ELF-1 (cell line): Measurements from ENCODE around the gene MATN3.

ENCODE experiments used
- DNase-seq: peaks from one replicate; pipeline ENCODE4 v3.0.0-alpha.2; 2016; ENCODE audit warnings: low read depth, low spot score

The MATN3 gene

GRCh38 chr2:20035955-20036666 lies 23.6 kb upstream of the MATN3 start:
- DNase-seq = no peak

- no peak for DNase-seq
Measured at GRCh38 chr2:20034821-20035220, 22.4 kb upstream of the MATN3 start.

DNA sequence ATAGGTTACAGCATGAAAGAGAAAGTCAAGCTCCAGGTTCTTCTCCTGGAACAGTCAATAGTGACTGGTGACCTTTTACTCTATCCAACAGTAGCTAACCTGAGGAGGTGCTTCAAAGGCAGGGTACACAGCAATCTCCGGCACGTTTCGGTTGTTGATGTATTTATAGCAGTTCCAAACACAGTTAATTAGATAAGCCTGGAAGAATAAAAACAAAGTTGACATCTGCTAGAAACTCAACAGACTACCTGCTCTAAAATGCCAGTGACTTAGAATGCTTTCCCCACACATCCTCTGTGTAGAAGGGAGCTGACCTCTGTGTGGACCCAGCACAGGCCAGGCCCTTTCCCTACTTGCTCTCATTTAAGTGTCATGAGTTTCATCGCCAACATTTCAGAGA lies 21.8 kb upstream of the MATN3 start:
- no peak for DNase-seq

DNA sequence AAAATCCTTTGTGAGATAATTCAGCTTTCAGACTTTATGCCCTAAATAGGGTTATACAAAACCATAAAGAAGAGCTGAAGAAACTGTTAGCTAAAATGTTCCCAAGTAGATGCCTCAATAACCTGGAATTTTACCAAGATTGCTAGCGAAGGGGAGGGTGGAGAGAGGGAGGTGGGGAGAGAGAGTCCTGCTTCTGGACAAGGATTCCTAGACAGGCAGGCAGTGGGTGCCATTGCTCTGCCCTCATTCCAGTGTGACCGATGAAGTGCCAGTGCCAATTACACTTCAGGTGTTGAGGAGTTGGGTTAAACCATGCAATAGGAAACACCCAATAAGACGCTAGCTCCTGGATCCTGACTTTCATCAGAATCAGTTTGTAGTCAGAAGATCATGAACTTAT lies 20.9 kb upstream of the MATN3 start:
- no peak for DNase-seq

DNA sequence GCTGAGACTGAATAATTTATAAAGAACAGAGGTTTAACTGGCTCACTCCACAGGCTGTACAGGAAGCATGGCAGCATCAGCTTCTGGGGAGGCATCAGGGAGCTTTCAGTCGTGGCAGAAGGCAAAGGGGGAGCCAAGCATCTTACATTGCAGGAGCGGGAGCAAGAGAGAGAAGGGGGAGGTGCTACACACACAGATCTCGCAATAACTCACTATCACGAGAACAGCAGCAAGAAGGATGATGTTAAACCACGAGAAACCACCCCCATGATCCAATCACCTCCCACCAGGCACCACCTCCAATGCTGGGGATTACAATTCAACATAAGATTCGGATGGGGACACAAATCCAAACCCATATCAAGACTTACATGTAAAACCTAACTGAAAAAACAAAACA lies 17.8 kb upstream of the MATN3 start:
- DNase-seq = no peak

DNA sequence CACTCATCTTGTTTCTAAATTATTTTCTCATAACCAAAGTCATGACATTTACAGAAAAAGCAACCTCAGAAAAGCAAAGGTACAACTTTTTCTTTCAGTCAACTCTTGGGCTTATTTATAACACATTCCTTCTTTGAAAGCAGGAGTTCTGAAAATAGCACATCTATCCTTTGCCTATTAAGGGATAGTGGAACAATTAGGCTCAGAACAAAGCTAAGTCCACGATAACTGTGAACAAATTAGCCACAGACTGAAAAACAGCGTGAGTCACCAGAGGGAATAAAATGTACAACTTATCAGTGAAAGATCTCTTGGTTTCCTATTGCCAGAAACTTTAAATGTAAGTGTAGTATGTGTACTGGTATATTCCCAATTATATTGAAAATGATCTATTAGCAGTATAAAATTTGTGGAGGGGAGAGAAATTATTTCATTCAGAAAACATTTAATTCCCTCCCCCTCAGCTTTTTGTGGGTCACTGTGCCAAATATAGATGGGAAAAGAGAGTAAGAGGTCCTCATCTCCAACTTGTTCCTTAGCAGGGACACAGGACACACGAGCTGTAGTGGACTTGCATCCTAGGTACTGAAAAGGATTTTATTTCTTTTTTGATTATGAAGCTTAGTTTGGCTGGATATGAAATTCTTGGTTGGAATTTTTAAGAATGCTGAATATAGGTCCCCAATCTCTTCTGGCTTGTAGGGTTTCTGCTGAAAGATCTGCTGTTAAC lies 15.4 kb upstream of the MATN3 start:
- no peak for DNase-seq

DNA sequence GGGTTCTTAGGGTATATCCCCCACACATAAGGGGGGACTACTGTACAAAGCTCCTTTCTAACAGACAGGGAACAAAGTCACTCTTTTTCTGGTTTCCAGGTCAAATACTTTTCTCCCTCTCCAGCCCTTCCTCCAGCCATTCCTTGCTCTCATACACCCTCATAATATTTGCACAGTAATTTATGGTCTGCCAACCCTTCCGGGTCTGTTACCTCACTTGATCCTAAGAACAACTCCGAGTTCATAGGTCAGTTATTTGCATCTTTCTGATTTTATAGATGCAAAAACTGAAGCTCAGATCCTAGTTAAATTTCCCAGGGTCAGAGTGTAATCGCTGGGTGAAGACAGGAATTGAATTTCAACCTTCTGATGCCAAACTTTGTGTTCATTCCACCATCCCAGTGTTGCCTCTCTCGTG lies 14.8 kb upstream of the MATN3 start:
- no peak for DNase-seq

- DNase-seq = no peak
Measured at GRCh38 chr2:20025065-20025786, 12.8 kb upstream of the MATN3 start.

DNA sequence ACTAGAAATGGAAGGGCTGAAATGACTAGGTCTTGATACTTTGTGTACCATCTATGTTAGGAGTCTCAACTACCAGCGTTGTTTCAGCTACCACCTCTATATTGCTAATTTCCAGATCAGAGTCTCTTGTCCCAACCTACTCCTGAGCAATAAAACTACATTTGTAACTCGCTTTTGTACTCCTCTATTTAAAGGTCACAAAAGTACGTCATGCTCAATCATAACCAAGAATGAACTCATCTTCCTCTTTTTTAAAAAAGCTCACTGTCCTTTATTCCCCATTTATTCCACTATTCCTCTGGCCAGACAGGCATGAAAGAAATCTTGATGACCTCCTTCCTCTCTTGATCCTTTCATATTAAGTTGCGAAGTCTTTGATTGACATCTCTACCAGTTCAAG lies 11.2 kb upstream of the MATN3 start:
- no peak for DNase-seq

- DNase-seq = no peak
Measured at GRCh38 chr2:20021405-20022009, 9.0 kb upstream of the MATN3 start.

DNA sequence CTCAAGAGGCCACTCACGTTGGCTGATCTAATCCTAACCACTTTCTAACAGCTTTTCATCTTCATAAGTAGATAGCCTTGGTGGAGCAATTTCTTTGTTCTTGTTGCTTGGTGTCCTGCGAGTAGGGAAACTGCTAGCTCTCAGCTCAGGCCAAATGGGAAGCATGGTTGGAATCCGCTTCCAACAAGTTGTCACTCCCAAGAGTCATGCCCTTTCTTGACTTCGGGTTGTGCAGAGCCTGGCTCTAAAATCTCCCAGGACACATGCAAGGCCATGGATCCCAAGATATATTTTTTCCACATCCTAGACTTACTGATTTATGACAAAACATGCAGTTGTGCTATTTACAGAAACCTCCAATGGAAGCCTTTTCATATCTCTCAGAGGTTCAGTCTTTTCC lies 7.3 kb upstream of the MATN3 start:
- DNase-seq = no peak

DNA sequence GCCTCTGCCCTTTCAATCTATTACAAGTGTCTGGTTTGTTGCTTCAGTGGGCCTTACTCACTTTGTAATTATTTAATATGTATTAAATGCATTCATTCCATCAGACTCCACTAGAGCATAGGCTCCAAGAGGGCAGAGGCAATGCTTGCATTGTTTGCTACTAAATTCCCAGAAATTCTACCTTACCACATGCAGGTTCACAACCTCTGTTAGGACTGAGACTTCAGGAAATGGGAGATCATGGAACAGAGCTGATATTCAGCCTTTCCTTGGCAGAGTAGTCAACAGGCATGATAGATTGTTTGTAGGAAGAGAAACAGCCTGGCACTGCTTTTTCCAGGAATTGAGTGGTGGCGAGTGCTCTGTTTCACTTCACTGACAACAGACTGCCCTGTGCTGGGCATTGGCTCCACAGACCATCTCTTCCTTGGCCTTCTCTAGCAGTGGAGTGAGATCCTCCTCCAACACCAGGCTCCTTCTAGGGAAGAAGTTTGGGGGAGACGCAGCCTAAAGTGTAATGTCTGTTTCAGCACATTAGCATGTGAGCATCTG lies 6.2 kb upstream of the MATN3 start:
- DNase-seq = no peak

DNA sequence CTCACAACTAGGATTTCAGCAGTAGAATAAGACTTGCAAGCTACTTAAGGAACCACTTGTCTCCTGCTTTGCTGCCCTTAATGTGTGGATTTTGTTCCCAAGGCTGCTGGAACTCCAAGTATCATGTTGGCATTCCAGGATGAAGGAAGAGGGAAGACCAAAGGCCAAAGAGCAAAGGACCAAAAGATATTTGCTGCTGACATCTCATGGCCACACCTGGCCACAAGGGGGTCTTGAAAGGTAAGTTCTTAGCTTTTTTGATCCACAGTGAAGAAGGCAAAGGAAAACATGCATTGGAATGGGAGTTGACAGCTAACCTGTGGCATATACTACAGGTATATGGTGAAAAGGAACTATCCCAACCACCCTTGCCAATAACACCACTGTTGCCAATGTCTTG lies 3.9 kb upstream of the MATN3 start:
- peak; percentile 20 for DNase-seq

DNA sequence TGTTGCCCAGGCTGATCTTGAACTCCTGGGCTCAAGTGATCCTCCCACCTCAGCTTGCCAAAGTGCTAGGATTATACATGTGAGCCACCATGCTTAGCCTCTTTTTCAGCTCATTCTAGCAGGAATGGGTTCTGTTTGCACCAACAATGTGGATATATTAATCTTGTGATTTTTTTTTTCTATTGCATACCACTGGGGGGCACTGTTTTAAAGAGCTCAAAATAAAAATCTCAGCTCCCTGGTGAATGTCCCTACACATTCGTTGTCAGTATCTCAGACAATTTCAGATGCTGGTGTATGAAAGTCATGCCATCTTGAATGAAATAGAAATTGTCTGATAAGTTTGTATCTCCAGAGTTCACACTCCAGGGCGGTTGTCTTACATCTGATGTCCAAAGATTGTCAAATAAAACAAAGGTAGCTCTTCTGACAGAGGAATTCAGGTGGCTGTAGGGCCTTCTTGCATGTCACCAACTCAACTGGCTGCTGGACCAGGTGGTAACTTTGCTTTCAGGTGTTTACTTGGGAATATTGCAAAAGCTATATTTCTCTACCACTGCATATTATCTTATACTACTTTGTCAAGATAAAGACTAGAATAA lies 3.1 kb upstream of the MATN3 start:
- no peak for DNase-seq

DNA sequence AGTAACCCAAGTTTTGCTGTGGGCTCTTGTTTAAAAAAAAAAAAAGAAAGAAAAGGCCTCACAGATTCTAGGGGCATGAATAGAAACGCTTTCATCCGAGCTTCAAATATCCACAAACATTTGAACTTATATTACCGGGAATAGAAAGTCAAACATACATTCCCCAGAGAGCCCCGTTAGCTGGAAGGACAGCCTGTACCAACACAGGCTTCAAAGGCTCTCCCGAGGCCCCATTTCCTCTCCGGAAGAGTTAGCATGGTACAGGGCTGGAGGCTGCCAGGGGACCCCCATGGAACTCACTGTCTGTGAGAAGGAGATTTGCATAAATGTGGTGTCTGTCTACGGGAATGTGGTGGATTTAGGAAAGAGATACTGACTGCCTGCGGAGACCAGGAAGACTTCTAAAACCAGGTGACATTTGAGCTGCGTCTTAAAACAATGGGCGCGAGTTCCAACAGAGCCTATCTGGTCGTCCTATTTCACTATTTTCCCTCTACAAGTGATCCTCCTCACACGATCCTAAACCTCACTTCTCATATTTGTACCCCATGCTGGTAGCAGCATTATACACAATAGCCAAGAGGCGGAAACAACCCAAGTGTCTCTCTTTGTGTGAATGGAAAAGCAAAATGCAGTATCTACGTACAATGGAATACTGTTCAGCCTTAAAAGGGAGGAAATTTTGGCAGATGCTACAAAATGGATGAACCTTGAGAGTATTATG lies 820 bp upstream of the MATN3 start:
- DNase-seq = peak; percentile 34

DNA sequence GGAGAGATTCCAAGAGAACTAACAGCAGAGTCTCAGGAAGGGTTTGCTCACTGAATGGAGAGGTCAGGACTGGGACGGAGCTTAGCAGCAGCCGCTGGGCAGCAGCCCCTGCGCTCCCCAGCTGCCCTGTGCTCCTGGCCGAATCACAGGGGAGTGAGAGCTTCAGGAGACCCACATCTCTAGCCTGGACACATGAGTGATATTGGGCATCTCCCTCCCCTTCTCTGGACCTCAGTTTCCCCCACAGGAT lies 511 bp downstream of the MATN3 start:
- DNase-seq = peak; percentile 31

GRCh38 chr2:20011276-20012031 lies 1.0 kb downstream of the MATN3 start:
- no peak for DNase-seq

- no peak for DNase-seq
Measured at GRCh38 chr2:20008703-20009102, 3.8 kb downstream of the MATN3 start.

- no peak for DNase-seq
Measured at GRCh38 chr2:20005891-20006470, 6.5 kb downstream of the MATN3 start.

DNA sequence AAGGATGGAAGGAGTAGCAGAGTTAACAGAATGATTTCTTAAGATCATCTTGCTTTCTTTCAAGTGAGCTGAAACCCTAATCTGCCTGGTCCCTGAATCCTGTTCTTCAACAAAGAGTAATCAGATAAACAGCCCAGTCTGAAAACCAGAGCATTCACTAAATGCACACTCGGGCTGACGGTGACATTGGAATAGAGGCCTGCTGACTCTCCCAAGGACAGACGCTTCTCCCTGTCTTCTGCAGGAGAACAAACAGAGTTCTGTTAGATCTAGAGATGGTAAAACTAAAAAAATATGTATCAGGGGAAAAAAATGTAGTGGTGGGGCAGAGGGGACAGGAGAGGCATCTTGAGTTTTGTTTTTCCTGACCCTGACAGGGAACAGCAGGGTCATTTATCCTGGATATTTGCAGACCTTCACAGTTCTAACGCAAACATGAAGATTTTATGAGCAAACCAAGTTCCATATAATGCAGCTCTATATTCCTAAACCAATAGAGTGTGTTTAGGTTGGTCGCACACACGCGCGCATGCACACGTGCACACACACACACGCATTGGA lies 7.3 kb downstream of the MATN3 start:
- DNase-seq = no peak
